CD8-positive, alpha-beta memory T cell (primary cell): Measurements from ENCODE around the gene CHRNA4. TPM values are rescaled to one million over a fixed set of nuclear protein-coding genes. Genes with fewer than 3 reads are reported as not detected.
"Not testable (repeated sequence)": the region's sequence is repeated elsewhere in the genome, so short reads cannot be mapped to it uniquely, and the experiment has no call there.

Source experiments
- CTCF ChIA-PET: fragments of 350-600 bp; sonication (Branson Sonifier 250); formaldehyde crosslinking; loops from one replicate; lab custom pipeline; 2021; ENCODE audit warnings: antibody characterized with exemption; lab: Charles Lee
- POLR2A ChIA-PET: fragments of 350-600 bp; sonication (Branson Sonifier 250); formaldehyde crosslinking; loops from one replicate; lab custom pipeline; 2021; ENCODE audit warnings: antibody characterized with exemption; lab: Charles Lee
- DNase-seq, 5 donors: peaks; one replicate each; pipeline versions ENCODE4 v3.0.0 to v3.0.0-alpha.2; 2020 to 2022; ENCODE audit warnings: mixed read lengths in 1 of 5
- H3K27ac ChIP-seq: one replicate; pipeline ENCODE4 v1.7.0; 2013; ENCODE audit warnings: low read depth, mild to moderate bottlenecking, low read length, moderate library complexity
- H3K27me3 ChIP-seq: 2 replicates; pipeline ENCODE4 v1.7.0; 2013; ENCODE audit warnings: low read length, mild to moderate bottlenecking; ENCODE audit not compliant: insufficient read depth, poor library complexity, severe bottlenecking
- H3K36me3 ChIP-seq: 2 replicates; pipeline ENCODE4 v1.7.0; 2013; ENCODE audit warnings: mild to moderate bottlenecking, low read length, moderate library complexity; ENCODE audit not compliant: insufficient read depth
- H3K4me1 ChIP-seq: 2 replicates; pipeline ENCODE4 v1.7.0; 2013; ENCODE audit warnings: mild to moderate bottlenecking, low read length, moderate library complexity; ENCODE audit not compliant: insufficient read depth
- H3K4me3 ChIP-seq: 2 replicates; pipeline ENCODE4 v1.7.0; 2013; ENCODE audit warnings: mild to moderate bottlenecking, low read length
- H3K9me3 ChIP-seq: 2 replicates; pipeline ENCODE4 v1.7.0; 2013; ENCODE audit warnings: mild to moderate bottlenecking, low read length
- H3K27ac Mint-ChIP-seq, 8 donors: one replicate each; pipeline ENCODE4 v1.8.0; 2020 to 2021; ENCODE audit warnings: mixed read lengths in 8 of 8, mild to moderate bottlenecking in 6 of 8, inconsistent platforms in 3 of 8, moderate library complexity in 3 of 8
- H3K27me3 Mint-ChIP-seq, 2 donors: one replicate each; pipeline ENCODE4 v1.8.0; 2020 to 2021; ENCODE audit warnings: mixed read lengths in 2 of 2, mild to moderate bottlenecking in 1 of 2, moderate library complexity in 1 of 2
- H3K36me3 Mint-ChIP-seq, 3 donors: one replicate each; pipeline ENCODE4 v1.8.0; 2020 to 2021; ENCODE audit warnings: mixed read lengths in 3 of 3, inconsistent platforms in 1 of 3, mild to moderate bottlenecking in 1 of 3
- H3K4me1 Mint-ChIP-seq, 3 donors: one replicate each; pipeline ENCODE4 v1.8.0; 2020 to 2021; ENCODE audit warnings: mixed read lengths in 3 of 3, inconsistent platforms in 1 of 3, mild to moderate bottlenecking in 1 of 3
- H3K4me3 Mint-ChIP-seq, 7 donors: one replicate each; pipeline ENCODE4 v1.8.0; 2020 to 2021; ENCODE audit warnings: mixed read lengths in 7 of 7, mild to moderate bottlenecking in 6 of 7, moderate library complexity in 4 of 7, inconsistent platforms in 2 of 7
- H3K9me3 Mint-ChIP-seq, 5 donors: one replicate each; pipeline ENCODE4 v1.8.0; 2020 to 2022; ENCODE audit warnings: mixed read lengths in 5 of 5, mild to moderate bottlenecking in 3 of 5, moderate library complexity in 2 of 5, inconsistent platforms in 1 of 5
- polyA plus RNA-seq: library from polyadenylated mRNA; unstranded; fragments of 300-500 nt; fragmentation: Illumina TruSeq; gene quantifications from one replicate; pipeline ENCODE4 v1.2.3, GENCODE V29; 2021
- total RNA-seq, 2 experiments: library from RNA; stranded (reverse); gene quantifications; one replicate each; pipeline ENCODE4 v1.2.3, GENCODE V29; 2021

Gene CHRNA4
- total and polyA plus RNA-seq, 3 experiments from 2014 or later, result not detected

GRCh38 chr20:63307538-63308217, 53.5 kb downstream of the CHRNA4 start:
- ChIA-PET POLR2A (no interaction called here), CTCF (no interaction called here)
- Histone ChIP-seq H3K36me3 (no peaks in the 10 kb centered on the region), H3K4me1 (no peaks in the 10 kb centered on the region), H3K27me3 (no peaks in the 10 kb centered on the region), H3K4me3 (no peak overlapping the region), H3K27ac (no peak overlapping the region), H3K9me3 (no peaks in the 10 kb centered on the region)
- Mint-ChIP-seq H3K27ac (no peak overlapping the region), H3K36me3 (no peaks in the 10 kb centered on the region), H3K4me3 (no peak overlapping the region), H3K27me3 (peaks cover 0 to 18% of the 10 kb centered on the region in 2 donors), H3K9me3 (peaks cover 0 to 3% (median 2%) of the 10 kb centered on the region in 5 donors), H3K4me1 (no peaks in the 10 kb centered on the region)
- no peak for DNase-seq

GRCh38 chr20:63306673-63307537, 54.2 kb downstream of the CHRNA4 start:
- Histone ChIP-seq H3K36me3 (no peaks in the 10 kb centered on the region), H3K4me3 (no peak overlapping the region), H3K27me3 (no peaks in the 10 kb centered on the region), H3K27ac (no peak overlapping the region), H3K9me3 (no peaks in the 10 kb centered on the region), H3K4me1 (no peaks in the 10 kb centered on the region)
- ChIA-PET CTCF (no interaction called here), POLR2A (no interaction called here)
- Mint-ChIP-seq H3K27ac (no peak overlapping the region), H3K4me3 (no peak overlapping the region), H3K36me3 (no peaks in the 10 kb centered on the region), H3K4me1 (no peaks in the 10 kb centered on the region), H3K27me3 (peaks cover 0 to 20% of the 10 kb centered on the region in 2 donors), H3K9me3 (peaks cover 1 to 6% (median 3%) of the 10 kb centered on the region in 5 donors)
- DNase-seq, result no peak

- DNase-seq, POLR2A ChIA-PET, H3K9me3 ChIP-seq, H3K27me3 ChIP-seq, H3K36me3 ChIP-seq, H3K36me3 Mint-ChIP-seq, H3K4me1 Mint-ChIP-seq, H3K27ac ChIP-seq, H3K4me1 ChIP-seq, H3K4me3 Mint-ChIP-seq, H3K27ac Mint-ChIP-seq, H3K4me3 ChIP-seq: not testable (repeated sequence)
- peaks cover 0 to 24% of the 10 kb centered on the region in 2 donors for H3K27me3 Mint-ChIP-seq
- H3K9me3 Mint-ChIP-seq, result peaks cover 3 to 11% (median 5%) of the 10 kb centered on the region in 5 donors
- CTCF ChIA-PET, result interaction anchor here (1.1 kb wide), 1 partner anchor 82 kb away, joined by 3 read pairs; no protein-coding TSS in a partner anchor
Measured at GRCh38 chr20:63305933-63306672, 55.0 kb downstream of the CHRNA4 start.

DNA sequence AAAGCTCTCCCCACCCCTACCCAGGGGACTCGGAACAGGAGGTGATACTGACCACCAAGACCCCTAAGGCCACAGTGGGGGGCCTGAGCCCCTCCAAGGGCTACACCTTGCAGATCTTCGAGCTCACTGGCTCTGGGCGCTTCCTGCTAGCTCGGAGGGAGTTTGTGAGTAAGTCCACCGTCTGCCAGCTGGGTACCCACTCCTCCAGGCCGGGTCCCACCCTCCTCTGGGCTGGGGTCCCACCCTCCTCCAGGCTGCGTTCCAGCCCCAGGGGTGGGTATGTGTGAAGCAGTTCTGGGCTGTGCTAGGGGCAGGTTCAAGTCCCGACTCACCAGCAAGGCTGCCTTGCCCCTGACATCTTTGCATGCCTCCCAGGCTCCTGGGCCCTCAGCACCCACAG, 55.8 kb downstream of the CHRNA4 start:
- CTCF ChIA-PET, result interaction anchor here (1.0 to 1.1 kb wide), 2 partner anchors 10 to 81 kb away, joined by 3 read pairs; no protein-coding TSS in a partner anchor
- no peaks in the 10 kb centered on the region for H3K36me3 ChIP-seq
- H3K4me3 ChIP-seq, result no peak overlapping the region
- no peak overlapping the region for H3K27ac ChIP-seq
- Mint-ChIP-seq H3K4me1 (no peaks in the 10 kb centered on the region), H3K27ac (no peak overlapping the region), H3K27me3 (peaks cover 2 to 27% of the 10 kb centered on the region in 2 donors), H3K4me3 (no peak overlapping the region), H3K9me3 (peaks cover 3 to 14% (median 9%) of the 10 kb centered on the region in 5 donors), H3K36me3 (no peaks in the 10 kb centered on the region)
- H3K27me3 ChIP-seq, result no peaks in the 10 kb centered on the region
- no peaks in the 10 kb centered on the region for H3K4me1 ChIP-seq
- no peak for DNase-seq
- POLR2A ChIA-PET, result no interaction called here
- no peaks in the 10 kb centered on the region for H3K9me3 ChIP-seq

DNA sequence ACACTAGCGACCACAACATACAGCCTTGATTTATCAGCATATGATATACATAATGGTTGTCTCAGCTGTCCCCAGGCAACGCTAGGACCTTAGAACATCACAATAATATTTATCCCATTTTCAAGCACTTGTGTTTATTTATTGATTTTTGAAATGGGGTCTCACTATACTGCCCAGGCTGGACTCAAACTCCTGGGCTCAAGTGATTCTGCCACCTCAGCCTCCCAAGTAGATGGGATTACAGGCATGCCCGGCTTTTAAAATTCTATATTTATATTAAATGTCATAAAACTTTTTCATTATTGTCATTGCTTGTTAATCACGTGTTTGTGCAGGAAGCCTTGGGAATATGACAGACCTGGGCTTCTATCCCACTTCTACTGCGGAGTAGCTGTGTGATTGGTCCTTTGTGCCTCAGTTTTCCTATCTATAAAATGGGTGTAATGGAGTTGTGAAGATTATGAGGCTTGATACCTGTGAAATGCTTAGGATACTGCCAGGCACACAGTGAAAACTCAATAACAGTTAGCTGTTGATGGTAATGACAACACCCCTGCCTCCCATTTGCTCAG, 58.0 kb downstream of the CHRNA4 start:
- ChIA-PET POLR2A (no interaction called here), CTCF (no interaction called here)
- DNase-seq, result no peak
- Mint-ChIP-seq H3K9me3 (peaks cover 3 to 14% (median 9%) of the 10 kb centered on the region in 5 donors), H3K27me3 (peaks cover 5 to 36% of the 10 kb centered on the region in 2 donors), H3K27ac (no peak overlapping the region), H3K4me1 (no peaks in the 10 kb centered on the region), H3K4me3 (no peak overlapping the region), H3K36me3 (no peaks in the 10 kb centered on the region)
- H3K36me3 ChIP-seq, result no peaks in the 10 kb centered on the region
- H3K9me3 ChIP-seq, result no peaks in the 10 kb centered on the region
- H3K27ac ChIP-seq, result no peak overlapping the region
- H3K27me3 ChIP-seq, result no peaks in the 10 kb centered on the region
- no peaks in the 10 kb centered on the region for H3K4me1 ChIP-seq
- H3K4me3 ChIP-seq, result no peak overlapping the region

DNA sequence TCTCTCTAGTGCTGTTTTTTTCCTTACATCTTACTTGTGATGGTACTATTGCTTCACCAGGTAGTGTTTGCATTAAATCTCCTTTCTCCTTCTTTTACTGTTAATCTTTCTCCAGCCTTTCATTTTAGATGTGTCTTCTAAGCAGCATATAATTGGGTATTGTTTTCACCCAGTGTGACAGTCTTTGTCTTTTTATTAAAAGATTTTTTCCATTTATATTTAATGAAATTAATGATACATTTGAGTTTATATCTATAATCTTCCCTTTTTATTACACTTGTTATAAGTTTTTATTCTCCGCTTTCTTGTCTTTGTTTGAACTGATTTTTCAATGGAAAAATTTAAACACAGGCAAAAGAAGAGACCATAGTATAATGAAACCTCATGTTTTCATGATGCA, 59.5 kb downstream of the CHRNA4 start:
- H3K9me3 ChIP-seq, result no peaks in the 10 kb centered on the region
- H3K27me3 Mint-ChIP-seq, result peaks cover 5 to 40% of the 10 kb centered on the region in 2 donors
- no peaks in the 10 kb centered on the region for H3K36me3 Mint-ChIP-seq
- H3K4me1 Mint-ChIP-seq, result no peaks in the 10 kb centered on the region
- H3K27ac ChIP-seq, result no peak overlapping the region
- no peak overlapping the region for H3K27ac Mint-ChIP-seq
- POLR2A ChIA-PET, result no interaction called here
- H3K4me3 Mint-ChIP-seq, result no peak overlapping the region
- H3K27me3 ChIP-seq, result no peaks in the 10 kb centered on the region
- DNase-seq, result no peak
- no peak overlapping the region for H3K4me3 ChIP-seq
- H3K36me3 ChIP-seq, result no peaks in the 10 kb centered on the region
- peaks cover 3 to 14% (median 9%) of the 10 kb centered on the region in 5 donors for H3K9me3 Mint-ChIP-seq
- CTCF ChIA-PET, result no interaction called here
- no peaks in the 10 kb centered on the region for H3K4me1 ChIP-seq

- H3K27ac ChIP-seq, result no peak overlapping the region
- no peak overlapping the region for H3K27ac Mint-ChIP-seq
- peaks cover 3 to 14% (median 9%) of the 10 kb centered on the region in 5 donors for H3K9me3 Mint-ChIP-seq
- ChIA-PET POLR2A (no interaction called here), CTCF (interaction anchor here (1.2 to 2.7 kb wide), 2 partner anchors 11 to 13 kb away, joined by 4 to 6 read pairs; no protein-coding TSS in a partner anchor)
- peaks cover 5 to 47% of the 10 kb centered on the region in 2 donors for H3K27me3 Mint-ChIP-seq
- no peaks in the 10 kb centered on the region for H3K36me3 Mint-ChIP-seq
- peaks cover 12% of the 10 kb centered on the region for H3K4me1 ChIP-seq
- no peak overlapping the region for H3K4me3 Mint-ChIP-seq
- no peak for DNase-seq
- no peaks in the 10 kb centered on the region for H3K27me3 ChIP-seq
- H3K4me3 ChIP-seq, result no peak overlapping the region
- no peaks in the 10 kb centered on the region for H3K9me3 ChIP-seq
- H3K4me1 Mint-ChIP-seq, result peaks cover 6 to 15% (median 13%) of the 10 kb centered on the region in 3 donors
- no peaks in the 10 kb centered on the region for H3K36me3 ChIP-seq
Measured at GRCh38 chr20:63298731-63299312, 62.3 kb downstream of the CHRNA4 start.
